Heart left ventricle (tissue), 13 donors: ENCODE results near the gene ZBTB7C.

Experiments used
- POLR2A ChIP-seq, 2 donors: fragments of 450-650 bp; IDR thresholded peaks; one replicate each; pipeline ENCODE4 v1.6.1; 2017; ENCODE audit warnings: antibody characterized with exemption in 2 of 2, mild to moderate bottlenecking in 2 of 2, moderate library complexity in 2 of 2
- TF ChIP-seq, protein P1 (sequence below), 12 donors: fragments of 200-600 bp; sonication (generic) in 4 of 12; IDR thresholded peaks; one replicate each; pipeline versions ENCODE4 v1.5.0 to v1.8.0; 2018 to 2022; ENCODE audit warnings: antibody characterized with exemption in 12 of 12, mild to moderate bottlenecking in 5 of 12
- donor health status: ischemic (EF 13 %, LVEDD 7.1; RV severe dilation, severe dysfunction).
- donor health status: DM: no; HTN: yes; CAD: no.
- donor health status: DM: no; HTN: no; CAD: no.
- donor health status: ischemic (EF 25% LVEDD 6.9; RV normal size, moderate dysfunction).
- donor health status: ischemic (EF 25% LVEDD 5.7; RV mildly dilated, moderate dysfunction).
- donor health status: ischemic (EF 35%, LVEDD 5.7; RV mildly dilated, moderate dysfunction).
- donor health status: nonischemic (EF 11% LVEDD 7.7; RV severe dilation, severe dysfunction).
- donor health status: DM: yes; HTN: yes; CAD: no.
- donor health status: PGD.
- donor health status: ischemic (EF 29% LVEDD 5.4; RV normal size, mild dysfunction).
- donor health status: nonischemic (EF 23%, LVEDD 6.1; RV moderate dilation, normal function).

DNA sequence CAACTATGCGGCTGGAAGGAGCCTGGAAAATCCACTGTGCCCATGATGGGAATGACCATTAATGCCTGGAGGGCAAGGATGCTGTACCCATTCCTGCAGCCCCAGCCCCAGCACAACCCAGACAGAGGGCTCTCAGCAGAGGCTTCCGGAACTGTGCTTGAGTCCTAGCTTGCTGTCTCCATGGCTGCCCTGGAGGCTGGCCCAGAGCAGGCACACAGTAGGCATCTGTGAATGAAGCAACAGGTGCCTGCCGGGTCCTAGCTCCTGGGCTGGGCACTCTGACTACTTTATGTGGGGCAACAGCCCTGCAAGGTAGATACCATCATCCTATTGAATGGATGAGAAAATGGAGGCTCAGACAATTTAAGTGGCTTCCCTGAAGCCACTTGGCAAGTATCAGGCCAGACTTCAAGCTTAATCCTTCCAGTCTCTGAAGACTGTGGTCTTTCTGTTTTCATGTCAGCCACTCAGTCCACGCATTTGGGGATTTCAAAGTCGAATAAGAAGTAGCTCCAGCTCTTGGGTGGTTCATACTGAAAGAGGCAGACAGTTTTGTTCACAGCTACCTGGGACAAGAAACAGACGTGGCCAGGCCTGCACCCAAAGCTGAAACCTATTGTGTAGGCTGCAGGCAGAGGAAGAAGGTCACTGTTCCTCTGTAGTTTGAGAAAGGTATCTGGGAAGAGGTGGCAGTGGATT is 237.5 kb downstream of the ZBTB7C start:
- TF ChIP-seq POLR2A (IDR thresholded peaks at IDR 0.05): no peak
- TF ChIP-seq, protein P1, sequence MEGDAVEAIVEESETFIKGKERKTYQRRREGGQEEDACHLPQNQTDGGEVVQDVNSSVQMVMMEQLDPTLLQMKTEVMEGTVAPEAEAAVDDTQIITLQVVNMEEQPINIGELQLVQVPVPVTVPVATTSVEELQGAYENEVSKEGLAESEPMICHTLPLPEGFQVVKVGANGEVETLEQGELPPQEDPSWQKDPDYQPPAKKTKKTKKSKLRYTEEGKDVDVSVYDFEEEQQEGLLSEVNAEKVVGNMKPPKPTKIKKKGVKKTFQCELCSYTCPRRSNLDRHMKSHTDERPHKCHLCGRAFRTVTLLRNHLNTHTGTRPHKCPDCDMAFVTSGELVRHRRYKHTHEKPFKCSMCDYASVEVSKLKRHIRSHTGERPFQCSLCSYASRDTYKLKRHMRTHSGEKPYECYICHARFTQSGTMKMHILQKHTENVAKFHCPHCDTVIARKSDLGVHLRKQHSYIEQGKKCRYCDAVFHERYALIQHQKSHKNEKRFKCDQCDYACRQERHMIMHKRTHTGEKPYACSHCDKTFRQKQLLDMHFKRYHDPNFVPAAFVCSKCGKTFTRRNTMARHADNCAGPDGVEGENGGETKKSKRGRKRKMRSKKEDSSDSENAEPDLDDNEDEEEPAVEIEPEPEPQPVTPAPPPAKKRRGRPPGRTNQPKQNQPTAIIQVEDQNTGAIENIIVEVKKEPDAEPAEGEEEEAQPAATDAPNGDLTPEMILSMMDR (IDR thresholded peaks at IDR 0.05): no peak
